ENCODE measurements around the gene ACAP1. TPM values are rescaled to one million over a fixed set of nuclear protein-coding genes. Genes with fewer than 3 reads are reported as not detected.

ACAP1 gene, protein sequence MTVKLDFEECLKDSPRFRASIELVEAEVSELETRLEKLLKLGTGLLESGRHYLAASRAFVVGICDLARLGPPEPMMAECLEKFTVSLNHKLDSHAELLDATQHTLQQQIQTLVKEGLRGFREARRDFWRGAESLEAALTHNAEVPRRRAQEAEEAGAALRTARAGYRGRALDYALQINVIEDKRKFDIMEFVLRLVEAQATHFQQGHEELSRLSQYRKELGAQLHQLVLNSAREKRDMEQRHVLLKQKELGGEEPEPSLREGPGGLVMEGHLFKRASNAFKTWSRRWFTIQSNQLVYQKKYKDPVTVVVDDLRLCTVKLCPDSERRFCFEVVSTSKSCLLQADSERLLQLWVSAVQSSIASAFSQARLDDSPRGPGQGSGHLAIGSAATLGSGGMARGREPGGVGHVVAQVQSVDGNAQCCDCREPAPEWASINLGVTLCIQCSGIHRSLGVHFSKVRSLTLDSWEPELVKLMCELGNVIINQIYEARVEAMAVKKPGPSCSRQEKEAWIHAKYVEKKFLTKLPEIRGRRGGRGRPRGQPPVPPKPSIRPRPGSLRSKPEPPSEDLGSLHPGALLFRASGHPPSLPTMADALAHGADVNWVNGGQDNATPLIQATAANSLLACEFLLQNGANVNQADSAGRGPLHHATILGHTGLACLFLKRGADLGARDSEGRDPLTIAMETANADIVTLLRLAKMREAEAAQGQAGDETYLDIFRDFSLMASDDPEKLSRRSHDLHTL
- total RNA-seq = not detected in 2 replicates
- 26.0 TPM for polyA plus RNA-seq (2012)

DNA sequence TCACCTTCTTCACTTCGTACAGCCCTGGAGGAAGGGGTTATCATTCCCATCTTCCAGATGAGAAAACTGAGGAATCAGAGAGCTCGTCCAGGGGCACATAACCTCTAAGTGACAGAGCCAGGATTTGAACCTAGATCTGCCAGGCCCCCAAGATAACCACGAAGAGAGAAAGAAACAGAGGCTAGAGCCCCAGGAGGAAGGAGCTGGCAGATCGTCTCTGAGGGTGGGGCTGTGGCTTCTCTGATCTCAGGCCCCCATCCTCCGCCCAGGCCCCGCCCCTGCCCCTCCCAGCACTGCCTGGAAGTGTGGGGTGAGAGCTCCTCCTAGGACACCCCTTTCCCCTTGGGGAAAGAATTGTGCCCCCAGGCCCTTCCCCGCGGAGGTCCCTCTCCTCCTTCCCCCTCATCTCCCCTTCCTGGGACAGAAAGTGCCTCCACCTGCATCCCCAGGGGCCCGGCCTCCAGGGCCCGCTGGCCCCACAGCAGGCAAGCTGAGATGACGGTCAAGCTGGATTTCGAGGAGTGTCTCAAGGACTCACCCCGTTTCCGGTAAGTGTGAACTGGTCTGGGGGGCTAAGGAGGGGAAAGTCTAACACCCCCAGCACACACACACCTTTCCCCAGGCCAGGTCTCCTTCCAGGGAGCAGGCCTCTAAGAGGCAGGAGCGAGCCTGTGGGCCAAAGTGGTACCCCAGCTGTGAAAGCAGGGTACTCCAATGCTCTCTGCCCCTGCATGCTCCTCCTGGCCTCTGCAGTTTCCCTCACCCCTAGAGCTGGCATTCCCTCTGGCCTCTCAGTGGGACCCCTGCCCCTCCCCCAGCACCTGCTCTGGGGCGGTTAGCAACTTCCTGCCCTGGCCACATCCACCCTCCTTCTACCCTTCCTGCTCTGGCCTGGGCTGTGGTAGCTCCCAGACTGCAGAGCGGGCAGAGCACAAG lies at the start of gene ACAP1:
Gene ACAP1 (plus strand): TSS at position 290 of the 936 bp plus-strand sequence. CDS start 206 bp downstream, at position 496.
- DNase-seq (ENCODE audit: low read depth) = no peak

DNA sequence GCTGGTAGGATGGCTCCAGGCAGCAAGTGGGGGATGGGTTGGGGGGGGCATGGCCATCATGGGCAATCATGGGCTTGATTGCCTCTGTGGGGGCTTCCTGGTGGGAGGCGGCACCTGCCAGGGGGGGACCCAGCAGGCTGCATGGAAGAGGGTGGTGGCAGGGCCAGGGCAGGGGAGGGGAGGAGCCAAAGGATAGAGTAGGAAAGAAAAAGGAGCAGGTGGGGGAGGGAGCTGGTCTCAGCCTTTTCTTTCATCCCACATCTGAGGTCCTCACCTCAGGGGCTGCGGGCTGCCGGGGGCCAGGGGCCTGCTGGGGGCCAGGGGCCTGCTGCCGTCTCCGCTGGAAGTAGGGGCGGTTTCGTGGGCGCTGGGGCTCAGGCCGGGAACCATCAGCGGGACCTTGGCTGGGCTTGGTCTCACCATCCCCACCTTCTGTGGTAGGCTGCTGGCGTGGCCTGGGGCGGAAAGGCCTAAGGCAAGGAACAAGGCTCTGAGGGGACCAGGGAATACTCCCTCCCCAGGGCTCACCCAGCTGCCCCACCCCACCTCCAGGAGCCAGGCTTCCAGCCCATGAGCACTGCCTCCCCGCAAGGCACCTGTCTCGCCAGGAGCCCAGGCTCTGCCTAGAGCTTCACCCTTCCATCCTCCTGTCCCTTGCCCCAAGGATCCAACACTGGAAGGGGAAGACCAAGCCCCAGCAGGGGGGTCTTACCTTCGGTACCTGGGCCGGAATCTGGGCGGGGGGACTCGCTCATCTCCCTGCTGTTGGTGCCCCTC lies 46.9 kb upstream of the ACAP1 start:
- no peak for DNase-seq (ENCODE audit: low read depth)

DNA sequence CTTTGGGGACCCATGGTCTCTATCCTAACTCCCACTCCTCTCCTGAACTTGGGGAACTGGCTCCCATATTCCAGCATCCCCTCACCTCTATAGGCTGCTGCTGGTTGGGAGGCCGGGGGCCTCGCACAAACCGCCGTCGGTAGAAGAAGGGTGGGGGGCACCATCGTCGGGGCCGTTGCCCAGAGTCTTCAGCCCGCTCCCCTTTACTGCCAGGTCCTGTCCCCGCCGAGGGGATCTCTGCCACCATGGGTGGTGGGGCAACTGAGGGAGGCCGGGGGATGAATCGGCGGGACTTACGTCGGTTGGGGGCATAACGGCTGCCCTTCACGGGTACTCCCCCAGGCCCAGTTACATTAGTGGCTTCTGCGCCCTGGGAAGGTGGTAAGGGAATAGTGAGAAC lies 46.2 kb upstream of the ACAP1 start:
- DNase-seq (ENCODE audit: low read depth) = no peak

DNA sequence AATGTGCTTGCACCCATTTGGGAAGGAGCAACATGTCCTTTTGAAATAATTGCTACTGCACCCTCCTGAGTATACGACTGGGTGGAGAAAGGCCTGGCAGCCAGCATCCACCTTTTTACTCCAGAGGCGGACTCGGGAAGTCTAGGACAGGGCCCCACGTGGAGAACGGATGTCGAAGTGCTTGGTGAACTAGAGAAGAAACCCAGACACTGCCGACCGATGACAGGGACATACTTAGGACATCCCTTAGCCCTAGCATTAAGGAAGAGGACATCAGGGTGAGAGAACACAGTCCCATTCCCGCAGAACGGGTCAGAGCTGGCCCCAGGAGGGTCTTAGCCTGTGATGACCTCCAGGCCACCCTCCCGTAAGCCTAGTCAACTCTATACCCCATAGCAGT lies 45.6 kb upstream of the ACAP1 start:
- DNase-seq (ENCODE audit: low read depth) = no peak

DNA sequence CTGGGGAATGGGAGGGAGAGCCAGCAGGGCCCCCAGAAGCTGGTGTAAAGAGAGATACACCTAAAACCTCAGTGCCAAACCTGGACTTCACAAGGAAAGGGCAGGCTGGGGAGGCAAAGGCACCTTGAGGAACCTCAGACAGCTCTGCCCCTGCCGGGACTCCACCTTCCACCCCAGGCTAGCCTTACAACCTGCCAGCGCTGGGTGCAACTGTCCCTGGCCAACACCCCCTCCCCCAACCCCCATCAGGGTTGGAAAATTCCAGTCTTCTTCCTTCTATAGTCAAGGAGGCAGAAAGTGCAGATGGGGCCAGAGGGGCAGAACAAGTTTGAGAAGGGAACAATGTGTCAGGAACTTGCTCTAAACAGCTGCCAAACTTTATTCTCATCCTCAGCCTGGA lies 44.1 kb upstream of the ACAP1 start:
- no peak for DNase-seq (ENCODE audit: low read depth)

DNA sequence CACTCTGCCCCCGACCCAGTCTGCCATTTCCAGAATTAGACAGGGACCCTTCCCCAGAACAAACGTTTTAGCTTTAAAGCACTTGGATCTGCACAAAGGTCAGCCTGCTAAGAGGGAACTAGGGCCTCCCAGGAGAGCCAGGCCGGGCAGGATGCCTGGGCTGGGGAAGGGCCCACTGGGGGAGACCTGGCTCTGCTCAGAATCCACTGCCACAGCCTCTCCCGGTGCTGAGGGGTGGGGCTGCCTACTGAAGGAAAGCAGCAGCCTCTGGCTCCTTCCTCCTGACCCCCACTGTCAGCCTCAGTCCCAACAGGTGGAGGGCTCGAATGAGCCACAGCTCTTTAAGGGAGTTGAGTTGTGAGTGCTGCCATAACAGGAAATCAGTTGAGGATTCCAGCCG lies 43.6 kb upstream of the ACAP1 start:
- peak; percentile 75 for DNase-seq (ENCODE audit: low read depth)

DNA sequence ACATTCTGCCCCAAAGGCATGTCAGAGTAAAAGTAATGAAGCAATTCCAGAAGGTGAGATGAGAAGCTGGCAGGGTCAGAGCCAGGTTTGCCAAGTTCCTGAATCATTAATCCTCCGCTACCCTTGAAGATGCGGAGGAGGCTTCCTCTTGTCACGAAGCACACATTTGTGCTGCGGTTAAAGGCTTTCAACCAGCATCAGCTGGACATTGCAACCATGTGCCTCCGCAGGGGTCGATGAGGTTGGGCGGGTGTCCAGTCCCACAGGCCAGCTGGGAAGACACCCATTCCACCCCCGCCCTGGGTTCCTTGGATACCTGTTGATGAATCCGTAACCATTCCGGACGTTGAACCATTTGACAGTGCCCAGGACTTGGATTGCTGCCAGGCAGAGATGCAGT lies 43.2 kb upstream of the ACAP1 start:
- DNase-seq (ENCODE audit: low read depth) = peak; percentile 88

DNA sequence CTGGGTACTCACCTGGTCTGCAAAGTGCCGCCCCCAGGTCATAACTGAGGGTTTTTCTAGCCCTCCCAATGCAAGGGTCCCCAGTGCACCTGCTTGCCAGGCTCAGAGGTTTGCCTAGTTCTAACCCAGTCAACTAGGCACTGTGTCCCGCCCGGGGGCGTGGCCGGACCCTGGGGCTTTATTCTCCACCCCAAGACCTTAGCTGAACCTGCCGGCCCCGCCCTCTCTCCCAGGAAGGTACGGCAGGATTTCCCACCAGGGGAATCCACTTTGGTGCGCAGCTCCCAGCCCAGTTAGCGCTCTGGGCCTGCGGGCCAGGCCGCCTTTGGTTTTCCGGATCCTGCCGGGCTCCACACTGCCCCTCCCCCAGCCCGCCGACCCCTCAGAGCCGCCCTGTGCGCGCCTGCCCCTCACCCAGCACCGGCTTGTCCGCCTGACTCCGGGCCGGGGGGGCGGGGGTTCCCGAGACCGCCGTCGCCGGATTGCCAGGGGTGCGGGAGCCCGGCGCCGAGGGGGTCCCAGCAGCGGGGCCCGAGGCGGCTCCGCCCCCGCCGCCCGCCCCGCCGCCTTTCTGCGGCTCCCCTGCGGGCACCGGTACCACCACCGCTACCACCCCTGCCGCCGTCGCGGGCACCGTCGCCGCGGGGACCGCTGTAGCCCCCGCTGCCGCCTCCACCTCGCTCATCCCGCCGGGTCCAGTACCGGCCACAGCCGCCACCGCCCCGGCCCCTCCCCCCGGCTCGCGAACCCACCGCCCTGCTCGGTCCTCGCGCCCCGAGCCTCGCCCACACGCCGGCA lies 42.3 kb upstream of the ACAP1 start:
- peak; percentile 31 for DNase-seq (ENCODE audit: low read depth)

DNA sequence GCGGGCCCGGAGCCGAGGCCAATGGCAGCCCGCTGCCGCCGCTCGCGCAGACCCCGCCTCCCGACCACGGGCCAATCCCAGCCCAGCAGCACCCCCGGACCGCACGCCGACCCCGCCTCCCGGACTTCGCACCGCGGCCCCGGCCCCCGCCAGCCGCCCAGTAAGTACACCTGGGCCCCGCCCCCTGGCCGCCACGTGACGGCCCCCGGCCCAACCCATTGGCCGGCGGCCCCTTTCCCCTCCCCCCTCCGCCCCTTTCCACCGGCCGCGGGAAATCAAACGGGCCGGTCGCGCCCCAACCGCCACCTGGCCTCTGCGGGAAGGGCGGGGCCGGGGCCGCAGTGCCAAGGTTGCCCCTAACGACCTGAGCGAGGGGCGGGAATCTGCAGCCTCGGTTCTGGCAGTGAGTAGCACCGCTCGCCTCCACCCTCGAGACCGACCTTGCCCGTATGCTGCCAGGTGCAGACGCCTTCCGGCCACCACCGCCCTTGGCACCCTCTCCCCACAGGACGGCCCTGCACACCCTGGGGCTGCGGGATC lies 41.6 kb upstream of the ACAP1 start, which contains the start of gene YBX2:
Gene YBX2 (minus strand): TSS at position 26 of the 540 bp plus-strand sequence. CDS start 139 bp downstream, outside the sequence.
- peak; percentile 56 for DNase-seq (ENCODE audit: low read depth)

DNA sequence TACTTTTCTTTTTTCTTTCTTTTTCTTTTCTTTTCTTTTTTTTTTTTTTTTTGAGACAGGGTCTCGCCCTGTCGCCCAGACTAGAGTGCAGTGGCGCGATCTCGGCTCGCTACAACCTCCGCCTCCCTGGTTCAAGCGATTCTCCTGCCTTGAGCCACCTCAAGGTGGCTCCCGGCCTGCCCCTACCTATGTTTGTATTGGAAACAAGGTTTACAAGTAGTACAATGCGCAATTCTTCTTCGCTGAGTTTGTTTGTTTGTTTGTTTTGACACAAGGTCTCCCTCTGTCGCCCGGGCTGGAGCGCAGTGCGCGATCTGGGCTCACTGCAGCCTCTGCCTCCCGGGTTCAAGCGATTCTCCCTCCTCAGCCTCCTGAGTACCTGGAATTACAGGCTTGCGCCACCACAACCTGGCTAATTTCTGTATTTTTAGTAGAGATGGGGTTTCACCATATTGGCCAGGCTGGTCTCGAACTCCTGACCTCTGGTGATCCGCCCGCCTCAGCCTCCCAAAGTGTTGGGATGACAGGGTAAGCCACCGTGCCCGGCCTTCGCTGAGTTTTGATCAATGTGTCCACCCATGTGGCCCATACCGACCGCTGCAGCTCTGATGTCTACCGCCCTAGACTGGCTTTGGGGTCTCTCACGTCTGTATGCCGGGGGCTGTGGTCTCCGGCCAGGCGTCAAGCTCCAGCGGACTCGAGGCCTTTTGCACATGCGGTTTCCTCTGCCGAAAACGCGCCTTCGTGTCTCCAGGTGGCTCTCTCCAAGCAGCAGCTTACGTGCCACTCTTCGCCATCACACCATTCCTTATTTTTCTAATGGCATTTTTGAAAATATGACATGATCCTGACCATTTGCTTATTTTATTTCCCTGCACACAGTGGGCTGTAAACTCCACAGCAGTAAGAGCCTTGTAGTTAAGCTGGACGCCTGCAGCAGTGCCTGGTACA lies 40.8 kb upstream of the ACAP1 start:
- DNase-seq (ENCODE audit: low read depth) = no peak

DNA sequence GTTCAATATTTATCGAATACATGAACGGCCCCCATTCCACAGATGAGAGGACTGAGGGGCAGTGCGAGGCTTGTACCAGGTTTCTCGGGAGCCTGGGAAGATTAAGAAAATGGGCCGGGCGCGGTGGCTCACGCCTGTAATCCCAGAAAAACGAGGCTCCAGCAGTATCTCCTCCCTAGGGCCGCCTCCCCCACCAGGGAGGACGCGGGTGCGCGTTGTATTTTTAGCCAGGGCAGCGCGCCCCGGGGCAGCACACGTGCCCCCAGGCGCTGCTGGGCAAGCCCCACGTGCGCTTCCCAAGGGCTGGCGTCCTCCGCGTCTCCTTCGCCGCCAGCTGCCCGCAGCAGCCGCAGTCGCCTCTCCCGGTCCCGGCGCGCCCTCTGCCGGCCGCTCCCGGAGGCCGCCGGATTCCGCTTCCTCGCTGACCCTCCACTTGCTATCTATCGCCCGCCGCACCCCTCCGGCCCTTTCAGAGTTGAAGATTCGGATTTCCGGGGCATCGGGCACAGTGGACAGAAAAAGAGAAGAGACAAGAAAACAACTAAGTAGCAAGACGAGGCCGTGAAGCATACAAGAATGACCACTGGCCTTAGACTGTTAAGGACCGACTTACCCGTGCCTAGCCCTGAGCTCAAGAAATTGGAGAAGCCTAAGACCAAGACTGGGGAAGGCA lies 40.0 kb upstream of the ACAP1 start:
- peak; percentile 92 for DNase-seq (ENCODE audit: low read depth)

DNA sequence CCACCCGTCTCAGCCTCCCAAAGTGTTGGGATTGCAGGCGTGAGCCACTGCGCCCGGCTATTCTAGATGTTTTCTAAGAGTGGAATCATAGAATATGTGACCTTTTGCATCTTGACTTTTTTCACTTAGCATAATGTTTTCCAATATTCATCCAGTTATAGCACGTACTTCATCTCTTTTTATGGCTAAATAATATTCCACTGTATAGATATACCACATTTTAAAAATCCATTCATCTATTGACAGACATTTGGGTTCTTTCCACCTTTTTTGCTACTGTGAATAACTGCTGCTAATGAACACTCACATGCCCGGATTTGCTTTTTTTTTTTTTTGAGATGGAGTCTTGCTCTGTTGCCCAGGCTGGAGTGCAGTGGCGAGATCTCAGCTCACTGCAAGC lies 32.1 kb upstream of the ACAP1 start:
- no peak for DNase-seq (ENCODE audit: low read depth)

DNA sequence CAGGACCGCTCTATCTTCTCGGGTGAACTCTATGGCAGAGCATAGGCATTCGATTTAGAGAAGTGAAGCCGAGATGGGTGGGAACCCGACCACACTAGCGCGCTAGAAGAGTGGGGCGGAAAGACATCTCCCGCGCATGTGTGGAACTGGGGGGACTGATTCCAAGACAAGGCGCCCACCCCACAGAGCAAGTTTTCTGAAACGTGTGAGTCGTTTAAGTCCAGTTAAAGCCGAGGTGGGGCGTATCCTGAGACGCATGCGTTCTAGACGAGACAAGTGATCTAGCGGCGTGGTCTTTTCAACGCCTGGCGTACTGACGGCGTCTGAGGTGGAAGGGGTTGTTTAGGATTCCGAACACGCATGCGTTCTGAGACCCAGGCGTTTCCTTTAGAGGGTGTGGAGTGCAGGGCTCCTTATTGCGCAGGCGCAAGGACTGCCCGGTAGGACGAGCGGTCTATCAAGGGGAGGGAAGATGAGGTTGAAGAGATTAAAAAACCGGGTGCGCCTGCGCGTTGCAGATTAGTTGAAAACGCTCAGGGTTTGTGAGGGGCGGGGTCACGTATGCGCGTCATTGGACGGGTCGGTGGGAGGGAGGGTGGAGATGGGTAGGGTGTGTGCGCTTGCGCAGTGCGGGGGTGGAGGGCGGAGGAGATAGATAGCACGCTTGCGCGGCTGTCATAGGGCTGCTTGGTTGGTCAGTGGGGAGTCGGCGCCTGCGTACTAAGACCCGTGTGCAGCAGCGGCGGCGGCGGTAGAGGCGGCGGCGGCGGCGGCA lies 29.2 kb upstream of the ACAP1 start, which contains the start of gene EIF5A:
Gene EIF5A (plus strand): TSS at position 718 of the 775 bp plus-strand sequence. CDS start 2,008 bp downstream, outside the sequence.
- peak; percentile 100 for DNase-seq (ENCODE audit: low read depth)

DNA sequence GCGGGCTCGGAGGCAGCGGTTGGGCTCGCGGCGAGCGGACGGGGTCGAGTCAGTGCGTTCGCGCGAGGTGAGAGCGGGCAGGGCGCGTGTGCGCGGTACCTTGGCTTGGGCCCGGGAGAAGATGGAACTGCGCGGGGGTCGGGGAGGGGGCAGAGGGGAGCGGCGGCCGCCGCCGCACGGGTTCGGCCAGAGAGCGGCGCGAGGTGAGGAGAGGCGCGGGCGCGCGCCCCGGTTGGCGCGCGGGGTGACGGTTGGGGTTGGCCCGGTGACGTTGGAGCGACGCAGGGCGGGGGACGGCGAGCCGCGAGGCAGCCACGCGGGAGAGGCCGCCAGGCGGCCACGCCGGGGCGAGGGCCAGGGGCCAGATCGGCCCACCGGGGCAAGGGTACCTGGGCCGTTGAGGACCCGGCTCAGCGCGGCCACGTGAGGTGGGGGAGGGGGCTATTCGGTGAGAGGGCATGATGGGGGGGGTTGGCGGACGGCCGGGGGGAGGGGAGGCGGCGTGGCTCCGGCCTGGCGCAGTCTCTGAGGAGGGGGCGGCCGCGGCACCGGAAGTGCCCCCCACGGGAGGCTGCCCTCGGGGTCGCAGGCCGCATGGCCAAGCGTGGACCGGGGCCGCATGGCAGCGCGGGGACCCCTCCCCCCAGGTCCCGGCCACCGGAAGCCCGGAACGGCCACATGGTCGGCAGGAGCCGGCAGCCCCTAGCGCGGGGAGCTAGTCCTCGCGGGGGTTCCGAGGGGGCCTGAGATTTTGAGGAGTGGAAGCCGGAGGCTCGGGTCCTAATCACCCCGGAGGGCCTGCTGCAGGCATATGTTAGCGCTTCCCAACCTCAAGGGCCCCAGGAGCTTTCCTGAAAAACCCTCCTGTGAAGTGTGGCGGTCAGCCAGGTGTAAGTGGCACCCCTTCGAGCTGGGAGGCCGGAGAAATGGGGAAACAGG lies 28.4 kb upstream of the ACAP1 start:
- peak; percentile 27 for DNase-seq (ENCODE audit: low read depth)

DNA sequence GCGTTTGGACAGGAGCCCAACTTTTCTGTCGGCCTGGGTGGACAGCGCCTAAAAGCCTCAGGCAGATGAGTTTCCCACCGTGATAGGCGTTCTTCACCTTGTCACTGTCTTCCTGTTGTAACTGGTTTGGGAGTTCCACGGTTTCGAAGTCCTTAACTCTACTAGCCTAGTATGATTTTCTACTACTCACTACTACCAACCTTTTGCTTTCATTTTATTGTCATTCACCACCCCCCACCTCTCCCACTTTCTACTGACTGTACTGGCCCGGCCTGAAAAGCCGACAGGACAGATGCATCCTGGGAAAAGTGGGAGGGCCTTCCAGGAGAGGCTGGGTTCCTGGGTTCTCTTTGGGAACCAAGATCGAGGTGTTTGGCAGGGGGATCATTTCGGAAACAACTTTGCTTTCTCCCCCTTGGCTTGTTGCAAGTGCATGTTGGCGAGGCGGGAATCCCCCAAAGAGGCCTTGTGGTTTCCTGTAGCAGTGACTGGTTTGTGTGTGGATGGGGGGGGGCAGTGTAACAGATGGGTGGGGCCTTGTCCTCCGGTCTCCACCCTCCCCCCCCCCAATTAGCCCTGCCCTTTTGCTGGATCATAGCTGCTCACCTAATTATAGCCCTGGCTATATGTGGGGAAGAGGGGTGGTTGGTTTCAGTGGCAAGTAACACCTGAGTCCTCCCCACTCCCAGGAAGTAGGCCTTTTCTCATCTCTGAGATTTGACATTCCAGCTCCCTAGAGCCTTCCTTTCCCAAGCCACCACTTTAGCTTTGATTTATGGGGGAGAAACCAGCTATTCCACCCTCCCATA lies 27.5 kb upstream of the ACAP1 start:
- peak; percentile 88 for DNase-seq (ENCODE audit: low read depth)

Data from myocyte (in vitro differentiated cells).